ENCODE results near the gene GSE1. TPM values are rescaled to one million over a fixed set of nuclear protein-coding genes. Genes with fewer than 3 reads are reported as not detected.

Gene GSE1
- total RNA-seq, 1 experiment from 2014 or later = 90.2 TPM

DNA sequence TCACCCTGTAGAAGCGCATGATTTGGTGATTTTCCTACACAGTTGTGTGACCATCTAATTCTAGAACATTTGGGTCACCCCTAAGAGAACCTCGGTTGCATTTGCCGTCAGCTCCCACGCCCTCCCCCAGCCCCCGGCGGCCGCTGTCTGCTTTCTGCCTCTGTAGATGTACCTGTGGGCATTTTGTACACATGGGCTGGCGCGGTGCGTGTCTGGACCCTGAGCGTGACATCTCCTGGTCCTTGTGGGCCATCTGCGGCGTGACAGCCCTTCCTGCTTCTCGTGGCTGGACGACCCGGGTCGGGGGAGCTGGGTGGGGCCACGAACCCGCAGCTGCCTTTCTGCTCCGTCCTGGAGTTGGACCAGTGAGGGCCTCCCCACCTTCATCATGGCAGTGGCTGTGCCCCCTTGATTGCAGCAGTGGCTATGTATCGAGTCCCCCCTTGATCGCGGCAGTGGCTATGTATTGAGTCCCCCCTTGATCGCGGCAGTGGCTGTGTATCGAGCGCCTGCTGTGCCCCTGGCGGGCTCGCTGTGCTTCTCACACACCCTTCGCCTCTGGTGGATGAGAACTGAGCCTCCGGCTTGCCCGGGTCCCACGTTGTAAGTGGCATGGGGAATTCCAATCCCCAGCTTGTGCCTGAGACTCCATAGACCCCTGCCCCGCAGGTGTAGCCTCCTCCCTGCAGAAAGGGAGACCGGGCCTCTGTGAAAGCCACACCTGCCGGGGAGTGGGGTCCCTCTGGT is 24.1 kb downstream of the GSE1 start (continued):
- TF ChIP-seq, protein P1, sequence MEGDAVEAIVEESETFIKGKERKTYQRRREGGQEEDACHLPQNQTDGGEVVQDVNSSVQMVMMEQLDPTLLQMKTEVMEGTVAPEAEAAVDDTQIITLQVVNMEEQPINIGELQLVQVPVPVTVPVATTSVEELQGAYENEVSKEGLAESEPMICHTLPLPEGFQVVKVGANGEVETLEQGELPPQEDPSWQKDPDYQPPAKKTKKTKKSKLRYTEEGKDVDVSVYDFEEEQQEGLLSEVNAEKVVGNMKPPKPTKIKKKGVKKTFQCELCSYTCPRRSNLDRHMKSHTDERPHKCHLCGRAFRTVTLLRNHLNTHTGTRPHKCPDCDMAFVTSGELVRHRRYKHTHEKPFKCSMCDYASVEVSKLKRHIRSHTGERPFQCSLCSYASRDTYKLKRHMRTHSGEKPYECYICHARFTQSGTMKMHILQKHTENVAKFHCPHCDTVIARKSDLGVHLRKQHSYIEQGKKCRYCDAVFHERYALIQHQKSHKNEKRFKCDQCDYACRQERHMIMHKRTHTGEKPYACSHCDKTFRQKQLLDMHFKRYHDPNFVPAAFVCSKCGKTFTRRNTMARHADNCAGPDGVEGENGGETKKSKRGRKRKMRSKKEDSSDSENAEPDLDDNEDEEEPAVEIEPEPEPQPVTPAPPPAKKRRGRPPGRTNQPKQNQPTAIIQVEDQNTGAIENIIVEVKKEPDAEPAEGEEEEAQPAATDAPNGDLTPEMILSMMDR (IDR thresholded peaks at IDR 0.05 in 2 of 3, conservative IDR thresholded peaks at IDR 0.05 in 1 of 3; ENCODE audit: borderline replicate concordance in 1 of 3, insufficient read depth in 1 of 3, low read depth in 2 of 3, low read length in 2 of 3) = no peak
- TF ChIP-seq ELF1 (IDR thresholded peaks at IDR 0.05; ENCODE audit: borderline replicate concordance, low read depth) = no peak
- TF ChIP-seq, protein P2, sequence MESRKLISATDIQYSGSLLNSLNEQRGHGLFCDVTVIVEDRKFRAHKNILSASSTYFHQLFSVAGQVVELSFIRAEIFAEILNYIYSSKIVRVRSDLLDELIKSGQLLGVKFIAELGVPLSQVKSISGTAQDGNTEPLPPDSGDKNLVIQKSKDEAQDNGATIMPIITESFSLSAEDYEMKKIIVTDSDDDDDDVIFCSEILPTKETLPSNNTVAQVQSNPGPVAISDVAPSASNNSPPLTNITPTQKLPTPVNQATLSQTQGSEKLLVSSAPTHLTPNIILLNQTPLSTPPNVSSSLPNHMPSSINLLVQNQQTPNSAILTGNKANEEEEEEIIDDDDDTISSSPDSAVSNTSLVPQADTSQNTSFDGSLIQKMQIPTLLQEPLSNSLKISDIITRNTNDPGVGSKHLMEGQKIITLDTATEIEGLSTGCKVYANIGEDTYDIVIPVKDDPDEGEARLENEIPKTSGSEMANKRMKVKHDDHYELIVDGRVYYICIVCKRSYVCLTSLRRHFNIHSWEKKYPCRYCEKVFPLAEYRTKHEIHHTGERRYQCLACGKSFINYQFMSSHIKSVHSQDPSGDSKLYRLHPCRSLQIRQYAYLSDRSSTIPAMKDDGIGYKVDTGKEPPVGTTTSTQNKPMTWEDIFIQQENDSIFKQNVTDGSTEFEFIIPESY (IDR thresholded peaks at IDR 0.05; ENCODE audit: extremely low read depth, insufficient replicate concordance, low read length) = no peak

DNA sequence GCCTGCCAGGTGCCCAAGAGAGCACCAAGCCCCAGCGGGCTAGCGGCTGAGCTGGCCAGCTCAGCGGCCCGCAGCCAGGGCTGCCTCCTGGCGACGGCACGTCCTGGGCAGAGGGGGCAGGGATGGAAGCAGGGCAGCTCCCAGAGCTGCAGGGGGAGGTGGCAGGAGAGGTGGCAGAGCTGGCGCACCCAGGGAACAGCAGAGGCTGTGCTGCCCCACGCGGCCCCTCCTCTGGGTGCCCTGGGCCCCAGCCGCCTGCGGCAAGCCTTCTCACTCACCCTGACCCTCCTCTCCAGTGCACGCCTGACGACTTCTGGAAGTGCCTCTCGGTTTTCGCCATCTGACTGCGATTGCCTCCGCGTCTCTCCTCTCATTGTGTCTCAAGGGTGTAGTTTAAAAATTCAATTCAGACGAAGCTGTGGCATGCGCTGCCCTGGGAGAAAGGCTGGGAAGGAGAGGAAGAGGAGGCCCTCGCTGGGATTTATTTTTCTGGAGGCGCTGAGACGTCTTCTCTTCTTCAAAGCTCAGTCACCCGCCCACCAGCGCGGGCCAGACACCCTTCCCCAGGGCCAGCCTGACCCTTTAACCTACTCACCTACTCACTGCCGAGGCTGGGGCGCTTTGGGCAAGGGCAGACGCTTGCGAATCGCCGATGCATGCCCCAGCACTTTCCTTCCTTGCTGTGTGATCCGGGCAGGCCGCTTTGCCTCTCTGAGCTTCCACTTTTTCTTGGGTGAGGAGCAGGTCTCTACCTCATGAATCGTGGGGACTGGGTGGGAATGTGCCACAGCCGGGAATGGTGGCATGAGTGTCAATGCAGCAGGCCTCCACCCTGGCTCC is 24.9 kb downstream of the GSE1 start:
- ChIA-PET POLR2A (no interaction called here), CTCF (no interaction called here), RAD21 (ENCODE audit: low non-redundant PET in 1 of 2, low total read pairs in 2 of 2, uncharacterized antibody in 2 of 2, unreplicated experiment in 2 of 2) (no interaction called here)
- Histone ChIP-seq H4K20me1 (ENCODE audit: insufficient read depth) (no peaks in the 10 kb centered on the region; the same call in 1 of the 2 replicates), H2AFZ (ENCODE audit: low read depth, low read length, poor library complexity, severe bottlenecking) (no peak overlapping the region), H3K27ac (ENCODE audit: low read depth, low read length) (no peak overlapping the region), H3K9me2 (ENCODE audit: insufficient read depth) (no peaks in the 10 kb centered on the region), H3K27me3 (ENCODE audit: insufficient read depth, low read length) (no peaks in the 10 kb centered on the region), H3K79me2 (ENCODE audit: insufficient read depth, low read length) (peaks cover 10% of the 10 kb centered on the region; the same call in 1 of the 2 replicates), H3K4me3 (replicated peaks in 1 of 2; ENCODE audit: low read depth in 1 of 2, low read length in 2 of 2) (no peak overlapping the region), H3K36me3 (ENCODE audit: control insufficient read depth in 1 of 2, insufficient read depth in 2 of 2, low read length in 2 of 2) (peaks cover 0 to 3% of the 10 kb centered on the region in 2 experiments; a peak in 2 of 4 replicates), H3K4me2 (ENCODE audit: low read length) (no peak overlapping the region), H3K4me1 (ENCODE audit: control insufficient read depth in 1 of 2, insufficient read depth in 2 of 2, low read length in 2 of 2) (peaks cover 5 to 28% of the 10 kb centered on the region in 2 experiments; a peak in 3 of 4 replicates), H3K9ac (ENCODE audit: low read length) (no peak overlapping the region), H3K9me3 (ENCODE audit: control insufficient read depth in 1 of 2, insufficient read depth in 1 of 2, low read depth in 1 of 2, low read length in 2 of 2) (no peaks in the 10 kb centered on the region)
- no TSS peak for BruUV-seq (replicated peaks)
- ATAC-seq = no peak
- no peak for DNase-seq (ENCODE audit: low read depth, low spot score)
- intact Hi-C loops (cut with micrococcal nuclease) = no loop called here
- TF ChIP-seq ZNF274 (IDR thresholded peaks at IDR 0.05; ENCODE audit: low read depth, low read length) (no peak), ZFX (IDR thresholded peaks at IDR 0.05) (no peak), ELF1 (IDR thresholded peaks at IDR 0.05; ENCODE audit: borderline replicate concordance, low read depth) (no peak), FOSL1 (IDR thresholded peaks at IDR 0.05; ENCODE audit: low read depth) (no peak), SP1 (IDR thresholded peaks at IDR 0.05; ENCODE audit: low read depth) (no peak), SIN3A (IDR thresholded peaks at IDR 0.05; ENCODE audit: low read depth) (no peak)
- TF ChIP-seq, protein P3, sequence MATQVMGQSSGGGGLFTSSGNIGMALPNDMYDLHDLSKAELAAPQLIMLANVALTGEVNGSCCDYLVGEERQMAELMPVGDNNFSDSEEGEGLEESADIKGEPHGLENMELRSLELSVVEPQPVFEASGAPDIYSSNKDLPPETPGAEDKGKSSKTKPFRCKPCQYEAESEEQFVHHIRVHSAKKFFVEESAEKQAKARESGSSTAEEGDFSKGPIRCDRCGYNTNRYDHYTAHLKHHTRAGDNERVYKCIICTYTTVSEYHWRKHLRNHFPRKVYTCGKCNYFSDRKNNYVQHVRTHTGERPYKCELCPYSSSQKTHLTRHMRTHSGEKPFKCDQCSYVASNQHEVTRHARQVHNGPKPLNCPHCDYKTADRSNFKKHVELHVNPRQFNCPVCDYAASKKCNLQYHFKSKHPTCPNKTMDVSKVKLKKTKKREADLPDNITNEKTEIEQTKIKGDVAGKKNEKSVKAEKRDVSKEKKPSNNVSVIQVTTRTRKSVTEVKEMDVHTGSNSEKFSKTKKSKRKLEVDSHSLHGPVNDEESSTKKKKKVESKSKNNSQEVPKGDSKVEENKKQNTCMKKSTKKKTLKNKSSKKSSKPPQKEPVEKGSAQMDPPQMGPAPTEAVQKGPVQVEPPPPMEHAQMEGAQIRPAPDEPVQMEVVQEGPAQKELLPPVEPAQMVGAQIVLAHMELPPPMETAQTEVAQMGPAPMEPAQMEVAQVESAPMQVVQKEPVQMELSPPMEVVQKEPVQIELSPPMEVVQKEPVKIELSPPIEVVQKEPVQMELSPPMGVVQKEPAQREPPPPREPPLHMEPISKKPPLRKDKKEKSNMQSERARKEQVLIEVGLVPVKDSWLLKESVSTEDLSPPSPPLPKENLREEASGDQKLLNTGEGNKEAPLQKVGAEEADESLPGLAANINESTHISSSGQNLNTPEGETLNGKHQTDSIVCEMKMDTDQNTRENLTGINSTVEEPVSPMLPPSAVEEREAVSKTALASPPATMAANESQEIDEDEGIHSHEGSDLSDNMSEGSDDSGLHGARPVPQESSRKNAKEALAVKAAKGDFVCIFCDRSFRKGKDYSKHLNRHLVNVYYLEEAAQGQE (IDR thresholded peaks at IDR 0.05; ENCODE audit: low read depth) = no peak
- TF ChIP-seq, protein P4, sequence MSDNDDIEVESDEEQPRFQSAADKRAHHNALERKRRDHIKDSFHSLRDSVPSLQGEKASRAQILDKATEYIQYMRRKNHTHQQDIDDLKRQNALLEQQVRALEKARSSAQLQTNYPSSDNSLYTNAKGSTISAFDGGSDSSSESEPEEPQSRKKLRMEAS (IDR thresholded peaks at IDR 0.05) = no peak
- TF ChIP-seq, protein P2 (IDR thresholded peaks at IDR 0.05; ENCODE audit: extremely low read depth, insufficient replicate concordance, low read length) = no peak
